GM04503 (cell line): ENCODE measurements around the gene NRCAM.

Experiments
- DNase-seq: peaks from one replicate; pipeline ENCODE4 v3.0.0-alpha.2; 2012; ENCODE audit warnings: low read depth

NRCAM gene

DNA sequence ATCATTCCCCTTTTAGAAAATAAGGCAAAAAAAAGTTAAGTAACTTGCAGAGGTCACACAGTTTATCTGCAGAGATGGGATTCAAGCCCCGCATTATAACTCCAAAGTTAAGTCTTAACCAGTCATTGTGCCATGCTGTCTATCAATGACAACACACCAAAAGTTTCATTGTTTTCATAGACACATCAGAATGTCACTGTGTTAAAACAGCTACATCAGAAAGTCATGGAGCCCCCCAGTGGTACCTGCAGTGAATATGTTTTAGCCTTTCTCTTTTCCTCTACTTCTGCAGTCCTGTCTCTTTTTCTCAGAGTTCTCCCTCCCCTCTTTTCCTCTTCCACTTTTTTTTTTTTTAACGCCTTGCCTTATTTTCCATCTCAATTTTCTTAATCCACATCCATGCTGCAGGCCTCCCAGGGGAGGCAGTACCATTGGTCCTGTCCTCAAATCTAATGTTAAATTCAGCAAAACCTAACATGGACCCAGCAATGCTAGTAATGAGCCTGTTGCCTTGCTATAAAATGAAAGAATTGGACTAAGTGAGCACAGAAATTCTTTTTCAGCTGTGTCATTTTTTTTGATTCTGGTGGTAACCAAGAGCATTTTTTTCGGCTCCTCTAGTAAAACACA lies 3.8 kb upstream of the NRCAM start:
- no peak for DNase-seq

DNA sequence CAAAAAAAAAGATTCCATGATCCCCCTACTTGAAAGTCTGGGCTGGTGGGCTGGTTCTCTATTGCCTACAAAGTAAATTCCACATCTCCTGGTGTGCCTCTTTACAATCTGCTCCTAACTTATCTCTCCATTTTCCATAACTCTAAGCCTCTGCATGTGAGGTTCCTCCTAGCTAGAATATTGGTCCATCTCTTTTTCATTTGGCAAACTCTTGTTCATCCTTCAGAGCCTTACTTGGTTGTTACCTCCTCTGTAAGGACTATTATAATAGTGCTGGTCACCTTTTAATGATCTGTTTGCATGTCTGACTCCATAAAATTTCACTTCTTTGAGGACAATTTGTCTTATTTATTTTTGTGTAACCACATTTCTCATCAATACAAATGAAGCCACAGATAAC lies 1.6 kb upstream of the NRCAM start:
- DNase-seq: no peak

DNA sequence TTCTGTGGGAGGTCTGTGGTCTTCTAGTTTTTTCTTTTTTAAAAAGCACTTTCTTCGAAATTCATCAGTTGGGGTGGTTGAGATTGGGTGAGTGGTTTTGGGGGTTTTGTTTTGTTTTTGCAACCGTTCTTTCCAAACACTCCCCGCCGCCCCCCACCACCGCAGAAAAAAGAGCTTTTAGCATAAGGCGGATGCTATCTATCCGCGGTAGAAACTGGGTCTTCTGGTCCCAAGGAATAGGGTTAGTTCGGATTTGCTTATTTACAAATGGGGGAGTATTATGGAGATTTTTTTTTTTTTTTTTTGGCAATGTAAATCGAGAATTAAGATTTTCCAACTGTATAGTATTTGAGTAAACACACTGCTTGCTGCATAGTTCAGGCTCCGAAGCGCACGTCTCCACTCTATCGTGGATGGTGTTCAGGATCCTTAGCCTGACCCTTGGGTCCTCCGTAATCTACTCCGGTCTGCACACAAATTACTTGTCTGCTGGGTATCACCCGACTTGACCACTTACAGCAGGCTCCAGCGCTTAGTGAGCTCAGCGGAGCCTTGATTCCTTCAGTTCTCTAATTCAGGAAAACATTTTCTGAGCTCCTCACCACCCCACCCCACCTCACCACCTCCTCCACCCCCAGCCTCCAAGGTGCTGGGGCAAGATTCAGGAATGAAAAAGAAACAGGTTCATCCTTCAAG lies 757 bp upstream of the NRCAM start:
- DNase-seq: no peak

DNA sequence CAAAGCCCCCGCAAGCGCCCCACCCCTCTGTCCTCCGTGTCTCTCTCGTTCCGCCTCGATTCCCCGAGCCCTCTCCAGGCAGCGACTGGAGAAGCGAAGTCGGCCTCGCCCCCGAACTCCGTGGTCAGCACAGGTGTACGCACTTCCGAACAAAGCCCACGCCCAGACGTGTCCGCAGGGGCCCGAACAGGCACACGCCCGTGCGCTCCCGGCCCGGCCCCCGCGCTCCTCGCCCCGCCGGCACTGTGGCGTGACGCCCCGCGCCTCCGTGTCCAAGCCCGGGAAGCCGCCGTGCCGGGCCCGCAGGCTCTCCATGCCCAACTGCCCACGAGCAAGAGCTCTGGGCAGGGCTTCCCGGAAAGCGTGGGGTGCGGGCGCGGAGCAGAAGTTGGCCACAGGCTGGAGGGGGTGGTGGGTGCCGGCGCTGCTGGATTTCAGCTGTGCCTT lies 662 bp downstream of the NRCAM start:
- no peak for DNase-seq

DNA sequence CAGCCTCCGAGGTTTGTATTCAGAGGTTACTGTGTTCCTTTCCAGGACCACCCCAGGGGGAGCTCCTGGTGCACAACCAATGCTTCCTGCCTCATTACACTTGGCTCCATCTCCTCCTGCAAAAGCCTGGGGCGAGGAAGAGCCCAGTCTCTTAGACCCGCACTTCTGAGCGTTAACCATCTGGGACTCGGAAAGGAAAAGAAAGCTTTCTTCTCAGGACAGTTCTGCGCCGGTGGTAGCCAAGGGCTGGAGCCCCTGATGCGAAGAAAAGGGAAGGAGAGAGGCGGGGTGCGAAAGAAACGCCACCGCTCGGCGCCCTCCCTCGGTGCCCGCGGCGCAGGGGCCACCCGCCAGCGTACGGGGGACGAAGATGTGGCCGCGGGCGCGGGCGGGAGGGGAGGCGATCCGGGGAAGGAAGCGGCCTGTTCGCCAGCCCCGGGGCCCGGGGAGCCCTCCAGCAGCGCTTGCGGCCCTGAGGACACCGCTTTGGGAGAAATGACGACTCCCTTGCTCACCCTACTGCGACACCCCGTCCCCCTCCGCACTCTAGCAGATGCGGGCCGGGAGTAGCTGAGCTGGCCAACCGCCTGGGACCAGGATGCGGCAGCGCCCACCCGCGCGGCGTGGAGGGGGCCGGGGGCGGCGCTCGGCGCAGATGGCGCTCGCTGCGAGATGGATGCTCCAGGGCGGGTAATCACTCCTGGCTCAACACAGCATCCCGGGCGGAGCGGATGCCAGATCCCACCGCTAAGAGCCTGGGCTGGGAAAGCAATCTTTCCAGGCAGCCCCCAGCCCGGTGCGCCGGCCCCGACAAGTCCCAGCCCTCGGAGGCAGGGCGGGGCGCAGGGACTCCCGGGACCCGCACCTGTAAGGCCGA lies 1.3 kb downstream of the NRCAM start:
- DNase-seq: no peak

DNA sequence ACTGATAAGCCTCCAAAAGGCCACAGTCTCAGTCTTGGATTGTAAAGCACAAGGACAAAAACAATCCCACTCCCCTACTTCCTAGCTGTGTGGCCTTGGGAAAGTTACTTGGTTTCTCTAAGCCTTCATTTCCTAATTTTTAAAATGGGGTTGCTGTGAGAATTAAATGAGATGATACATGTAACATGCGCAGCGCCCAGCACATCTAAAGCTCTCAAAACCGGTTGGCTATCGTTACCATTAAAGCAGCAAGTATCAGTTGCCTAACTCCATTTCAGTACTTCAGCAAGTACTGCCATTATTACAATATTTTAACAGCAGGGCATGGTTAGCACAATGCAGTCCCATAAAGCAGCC lies 1.9 kb downstream of the NRCAM start:
- no peak for DNase-seq

DNA sequence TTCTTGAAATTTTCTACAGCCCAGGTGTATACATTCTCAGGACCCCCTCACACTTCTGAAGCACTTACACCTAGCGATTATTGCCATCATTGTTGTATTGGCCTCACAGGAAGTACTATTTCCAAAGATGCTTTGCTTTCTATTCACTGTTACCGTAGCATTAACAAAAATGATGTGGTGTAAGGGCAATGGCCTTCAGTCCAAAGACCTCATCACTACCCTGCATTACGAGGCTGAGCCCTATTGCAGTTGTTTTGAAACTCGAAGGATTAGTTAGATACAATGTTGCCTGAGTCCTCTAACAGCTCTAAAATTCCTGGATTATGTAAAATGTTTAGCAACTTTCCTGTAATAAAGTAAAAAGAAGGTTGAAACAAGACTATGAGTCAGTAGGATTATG lies 2.9 kb downstream of the NRCAM start:
- no peak for DNase-seq

DNA sequence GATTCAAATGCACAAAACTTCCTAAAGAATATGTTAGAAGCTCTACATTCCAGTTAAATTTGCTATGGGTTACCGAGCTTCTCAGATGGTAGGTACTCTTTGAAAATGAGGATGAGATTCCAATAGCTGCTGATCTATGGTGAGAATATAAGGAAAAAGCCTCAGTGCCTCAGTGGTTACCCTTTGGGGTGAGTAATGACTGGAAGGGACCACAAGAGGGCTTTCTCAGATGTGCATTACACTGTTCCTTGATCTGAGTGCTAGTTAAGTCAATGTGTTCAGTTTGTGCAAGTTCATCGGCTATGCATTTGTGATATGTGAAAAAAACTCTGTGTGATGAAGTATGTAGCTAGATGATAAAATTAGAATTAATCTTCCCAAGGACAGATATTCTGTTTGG lies 3.5 kb downstream of the NRCAM start:
- no peak for DNase-seq

DNA sequence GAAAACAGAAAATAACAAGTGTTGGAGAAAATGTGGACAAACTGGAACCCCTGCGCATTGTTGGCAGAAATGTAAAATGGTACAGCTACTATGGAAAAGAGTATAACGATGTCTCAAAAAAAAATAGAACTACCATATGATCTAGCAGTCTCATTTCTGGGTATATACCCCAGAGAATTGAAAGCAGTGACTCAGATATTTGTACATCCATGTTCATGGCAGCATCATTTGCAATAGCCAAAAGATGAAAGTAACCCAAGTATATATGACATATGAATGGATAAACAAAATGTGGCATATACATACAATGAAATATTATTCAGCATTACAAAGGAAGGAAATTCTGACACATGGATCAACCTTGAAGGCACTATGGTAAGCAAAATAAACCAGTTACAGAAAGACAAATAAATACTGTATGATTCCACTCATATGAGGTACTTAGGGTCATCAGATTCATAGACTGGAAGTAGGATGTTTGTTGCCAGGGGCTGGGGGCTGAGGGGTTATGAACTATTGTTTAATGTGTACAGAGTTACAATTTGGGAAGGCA lies 4.9 kb downstream of the NRCAM start:
- DNase-seq: no peak

DNA sequence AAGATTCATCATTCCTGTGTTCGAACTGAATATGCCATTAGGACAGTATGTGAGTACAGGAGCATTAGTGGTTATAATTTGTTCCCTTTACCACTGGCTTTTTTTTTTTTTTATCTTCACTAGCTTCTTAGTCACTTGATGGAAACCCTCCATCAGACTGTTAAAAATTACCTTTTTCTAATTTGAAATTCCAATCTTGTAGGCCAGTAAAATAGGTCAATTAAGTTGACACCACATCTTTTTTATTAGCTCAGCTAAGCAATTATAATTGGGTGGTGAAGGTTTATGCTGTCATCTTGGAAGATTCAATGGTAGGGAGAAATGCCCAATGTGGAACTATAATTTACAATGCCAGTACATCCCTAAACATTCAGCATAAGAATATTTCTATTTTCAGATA lies 6.1 kb downstream of the NRCAM start:
- no peak for DNase-seq

DNA sequence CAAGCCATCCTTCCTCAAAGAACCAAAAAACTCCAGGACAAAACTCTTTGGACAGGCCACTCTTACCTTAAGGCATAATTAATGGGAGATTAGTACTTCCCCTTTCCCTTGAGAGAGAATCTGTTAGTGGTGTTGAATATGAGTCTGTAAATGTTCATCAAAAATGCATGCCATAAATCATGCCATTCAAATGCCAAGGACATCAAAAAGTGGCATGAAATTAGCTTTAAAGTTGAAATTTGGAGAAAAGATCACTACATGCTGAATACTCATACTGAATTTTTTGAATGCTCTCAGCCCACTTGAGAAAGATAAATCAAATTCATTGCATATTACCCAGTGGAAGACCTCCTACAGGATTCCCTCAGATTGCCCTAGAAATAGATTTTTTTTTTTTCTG lies 6.7 kb downstream of the NRCAM start:
- DNase-seq: no peak

DNA sequence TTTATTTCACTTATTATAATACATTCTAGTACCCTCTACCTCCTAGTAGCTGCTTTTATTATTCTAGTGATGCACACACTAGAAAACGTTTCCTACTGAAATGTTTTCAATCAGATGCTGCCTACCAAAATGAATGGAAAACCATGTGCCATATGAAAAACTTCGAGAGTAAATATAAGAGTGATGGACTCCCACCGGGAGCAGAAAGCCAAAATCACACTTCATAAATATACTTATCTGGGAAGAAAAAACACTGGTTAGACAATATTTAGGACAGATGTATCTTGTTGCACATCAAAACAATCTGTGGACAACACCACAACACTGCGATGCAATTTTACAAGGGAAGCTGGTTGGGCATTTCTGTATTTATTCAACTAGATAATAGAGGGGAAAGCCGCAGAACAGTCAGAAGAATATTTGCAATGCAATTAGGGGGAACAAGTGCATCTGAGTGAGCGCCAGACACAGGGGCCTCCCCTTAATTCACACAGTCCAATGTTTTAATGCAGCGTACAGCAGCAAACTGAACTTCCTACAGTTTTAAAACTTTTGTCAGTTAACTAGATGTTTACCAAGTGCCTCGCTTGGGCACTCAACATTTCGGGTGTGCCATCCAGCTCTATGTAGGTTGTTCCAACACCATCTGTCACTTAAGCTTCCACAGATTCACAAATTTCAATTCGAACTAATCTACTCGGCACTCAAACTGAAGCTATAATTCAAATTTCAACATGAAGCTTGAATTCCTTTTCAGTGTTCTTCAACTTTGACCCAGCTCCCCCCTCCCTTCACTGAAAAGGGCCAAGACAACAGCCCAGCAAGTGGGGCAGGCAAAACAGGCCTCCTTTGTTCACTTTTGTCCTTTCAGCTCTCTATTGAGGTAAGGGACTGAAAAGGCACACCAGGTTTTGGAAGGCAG lies 7.4 kb downstream of the NRCAM start:
- DNase-seq: no peak

DNA sequence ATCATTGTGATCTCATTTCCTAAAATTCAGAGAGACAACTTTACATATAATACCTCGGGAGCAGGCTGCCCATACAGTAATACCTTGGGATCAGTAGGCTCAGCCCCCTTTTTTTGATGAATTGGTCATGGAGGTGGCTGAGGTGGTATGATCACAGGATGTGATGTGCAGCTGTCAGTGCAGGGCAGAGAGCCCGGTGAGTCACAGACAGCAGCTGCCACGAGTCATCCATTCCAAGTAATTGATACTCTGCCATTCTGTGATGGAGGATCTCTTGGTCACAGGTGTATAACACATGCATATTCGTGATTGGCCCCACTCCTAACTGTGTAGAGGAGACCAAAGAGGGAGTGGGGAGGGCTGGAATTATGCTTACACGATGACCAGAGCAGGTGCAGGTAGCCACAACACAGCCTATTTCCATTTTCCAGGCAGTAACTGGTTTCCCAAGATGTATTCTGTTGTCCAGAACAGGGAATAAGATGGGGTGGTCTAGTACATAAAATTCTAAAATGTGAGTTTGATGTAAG lies 14.1 kb downstream of the NRCAM start:
- DNase-seq: no peak

DNA sequence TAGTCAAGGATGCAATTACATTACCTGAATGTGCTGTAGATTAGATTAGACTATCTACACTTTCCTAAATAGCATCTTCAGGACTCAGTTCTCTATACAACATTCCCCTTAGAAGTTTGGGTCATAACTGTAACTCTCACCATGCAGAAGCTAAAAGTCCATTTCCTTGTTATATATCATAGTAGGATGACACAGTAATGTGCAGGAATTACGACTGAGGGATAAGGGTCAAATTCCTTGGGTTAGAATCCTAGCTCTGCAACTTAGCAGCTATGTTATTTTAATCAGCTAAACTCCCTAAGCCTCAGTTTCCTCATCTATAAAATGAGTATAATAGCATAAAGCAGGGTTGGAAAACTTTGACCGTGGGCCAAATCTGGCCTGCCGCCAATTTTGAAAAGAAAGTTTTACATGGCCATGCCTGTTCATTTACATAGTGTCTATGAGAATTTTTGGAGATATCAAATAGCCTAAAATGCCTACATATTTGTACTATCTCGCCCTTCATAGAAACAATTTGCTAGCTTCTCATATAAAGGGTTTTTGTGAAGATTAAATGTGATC lies 14.8 kb downstream of the NRCAM start:
- no peak for DNase-seq

DNA sequence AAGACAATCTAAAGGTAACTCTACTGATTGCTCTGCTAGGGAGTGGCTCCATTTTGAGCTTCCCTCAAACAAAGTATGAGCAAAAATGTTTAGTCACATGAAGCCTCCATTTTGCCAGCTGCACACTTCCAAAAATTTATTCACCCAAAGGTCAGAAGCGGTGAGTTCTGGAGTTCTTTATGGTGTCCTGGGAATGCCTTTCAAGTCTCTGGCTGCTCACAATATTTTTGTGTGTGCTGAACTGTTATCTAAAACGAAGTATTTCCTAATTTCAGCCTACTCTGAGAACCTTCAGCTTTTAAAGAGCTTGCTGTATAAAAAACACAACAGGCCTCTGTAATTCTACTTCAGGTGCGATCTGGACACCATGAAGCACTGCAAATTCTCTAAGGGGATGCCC lies 15.6 kb downstream of the NRCAM start:
- DNase-seq: no peak

DNA sequence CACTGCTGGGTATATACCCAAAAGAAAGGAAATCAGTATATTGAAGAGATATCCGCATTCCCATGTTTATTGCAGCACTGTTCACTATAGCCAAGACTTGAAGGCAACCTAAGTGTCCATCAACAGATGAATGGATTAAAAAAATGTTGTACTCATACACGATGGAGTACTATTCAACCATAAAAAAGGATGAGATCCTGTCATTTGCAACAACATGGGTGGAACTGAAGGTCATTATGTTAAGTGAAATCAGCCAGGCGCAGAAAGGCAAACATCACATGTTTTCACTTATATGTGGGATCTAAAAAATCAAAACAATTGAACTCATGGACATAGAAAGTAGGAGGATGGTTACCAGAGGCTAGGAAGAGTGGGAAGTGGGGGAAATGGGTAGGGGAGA lies 19.3 kb downstream of the NRCAM start:
- no peak for DNase-seq

DNA sequence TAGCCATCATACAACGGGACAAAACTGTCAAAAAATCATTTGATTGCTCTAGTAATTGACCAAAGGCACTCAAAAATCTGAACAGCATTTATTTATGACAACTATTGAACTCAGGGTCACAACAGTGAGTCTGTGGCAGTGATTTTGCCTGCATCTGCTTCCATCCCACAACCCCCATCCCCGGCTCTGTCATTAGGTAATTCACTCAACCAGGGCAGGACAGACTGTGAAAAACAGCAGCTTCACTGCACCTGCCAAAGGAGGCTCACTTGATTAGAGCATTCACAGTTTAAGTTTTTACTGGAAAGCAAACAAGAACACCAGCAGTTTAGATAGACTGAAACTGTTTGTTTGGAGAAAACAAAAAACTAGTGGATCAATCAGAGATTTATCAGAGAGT lies 22.2 kb downstream of the NRCAM start:
- DNase-seq: no peak

DNA sequence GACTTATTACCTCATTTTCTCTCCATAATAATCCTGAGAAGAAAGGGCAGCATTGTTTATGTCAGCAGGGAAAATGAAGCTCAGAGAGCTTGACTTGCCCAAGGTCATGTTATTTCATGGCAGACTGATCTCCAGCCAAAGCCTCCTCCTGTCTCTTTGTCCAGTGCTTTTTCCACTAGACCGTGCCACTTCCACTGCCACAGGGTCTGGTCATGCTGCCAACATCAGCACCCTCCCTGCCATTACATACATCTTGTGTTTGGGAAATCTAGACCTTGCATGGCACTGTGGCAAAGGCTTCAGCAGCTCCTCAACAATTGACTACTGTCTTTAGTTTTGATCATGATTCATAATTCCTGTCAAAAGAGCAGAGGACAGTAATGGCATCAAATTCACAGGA lies 25.1 kb downstream of the NRCAM start:
- no peak for DNase-seq

DNA sequence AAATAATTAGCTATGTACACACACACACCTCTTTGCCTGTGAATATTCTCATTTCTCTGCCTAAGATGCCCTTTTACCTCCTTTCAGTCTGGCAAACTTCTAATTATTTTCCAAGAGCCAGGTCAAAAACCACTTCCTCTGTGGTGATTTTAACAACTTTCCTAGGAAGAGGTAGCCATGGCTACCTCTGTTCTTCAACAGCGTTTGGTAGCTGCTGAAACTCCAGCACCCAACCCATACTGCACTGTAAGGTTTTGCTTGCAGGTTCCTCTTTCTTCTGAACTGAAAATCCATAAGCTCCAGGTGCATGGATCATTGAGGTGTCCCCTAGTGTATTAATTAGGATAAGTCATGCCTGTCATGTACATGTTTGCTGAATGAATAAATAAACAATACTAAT lies 25.6 kb downstream of the NRCAM start:
- no peak for DNase-seq

DNA sequence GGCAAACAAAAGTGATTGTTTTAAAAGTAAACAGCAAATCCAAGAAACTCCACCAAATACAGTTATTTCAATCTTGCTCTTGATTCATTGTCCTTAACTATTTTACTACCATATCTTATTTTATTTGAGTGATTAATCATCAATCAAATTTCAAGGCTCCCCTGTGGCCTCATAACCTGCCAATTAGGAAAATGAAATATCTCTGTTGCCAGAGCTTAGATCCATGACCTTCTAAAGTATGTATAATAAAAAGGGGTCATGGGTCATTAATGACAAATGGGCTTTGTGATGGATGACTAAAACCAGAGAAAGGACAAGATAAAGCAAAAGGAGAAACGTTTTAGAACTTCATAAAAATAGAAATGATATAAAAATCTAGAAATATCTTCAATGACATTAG lies 28.5 kb downstream of the NRCAM start:
- no peak for DNase-seq

DNA sequence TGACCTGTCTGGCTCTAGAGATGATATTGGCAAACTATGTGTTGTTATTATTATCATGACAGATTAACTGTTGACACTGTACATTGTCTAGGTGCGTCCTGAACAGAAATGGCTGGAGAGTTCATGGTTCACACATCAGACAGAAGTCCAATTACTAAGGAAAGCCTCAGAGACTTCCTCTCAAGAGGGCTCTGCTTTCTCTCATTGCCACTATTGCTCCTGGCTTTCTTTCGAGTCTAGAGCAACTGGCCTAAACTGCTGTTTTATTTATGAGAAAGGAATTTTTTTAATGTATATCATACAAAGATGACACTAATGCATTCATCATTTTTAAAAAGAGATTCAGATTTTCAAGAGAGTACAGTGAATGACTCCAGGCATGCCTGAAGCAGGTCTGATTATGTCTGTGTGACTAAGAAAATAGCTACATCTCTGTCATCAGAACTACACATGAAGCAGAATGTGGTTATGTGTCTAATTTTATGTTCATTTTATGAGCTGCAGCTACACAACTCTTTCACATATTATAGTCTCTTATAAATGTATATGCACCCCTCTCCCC lies 30.4 kb downstream of the NRCAM start:
- DNase-seq: no peak
